Neural cell (in vitro differentiated cells): ENCODE results near the gene ACIN1.

Experiments
- CTCF ChIP-seq: fragments of 450-650 bp; IDR thresholded peaks from 2 replicates; pipeline ENCODE4 v1.5.1; 2014; ENCODE audit warnings: antibody characterized with exemption, mild to moderate bottlenecking, moderate library complexity; ENCODE audit not compliant: poor library complexity, severe bottlenecking
- EP300 ChIP-seq: fragments of 450-650 bp; conservative IDR thresholded peaks from 2 replicates; pipeline ENCODE4 v1.6.1; 2014; ENCODE audit warnings: antibody characterized with exemption, mild to moderate bottlenecking, moderate library complexity; ENCODE audit not compliant: poor library complexity, severe bottlenecking
- MXI1 ChIP-seq: fragments of 450-650 bp; conservative IDR thresholded peaks from 2 replicates; pipeline ENCODE4 v1.6.1; 2014; ENCODE audit warnings: antibody characterized with exemption, mild to moderate bottlenecking; ENCODE audit not compliant: poor library complexity, severe bottlenecking
- RAD21 ChIP-seq: fragments of 450-650 bp; conservative IDR thresholded peaks from 2 replicates; pipeline ENCODE4 v1.6.1; 2014; ENCODE audit warnings: antibody characterized with exemption, mild to moderate bottlenecking, moderate library complexity
- TAF1 ChIP-seq: IDR thresholded peaks from 2 replicates; pipeline ENCODE4 v1.6.1; 2012; ENCODE audit warnings: low read depth
- TF ChIP-seq, protein P1 (sequence below): IDR thresholded peaks from 2 replicates; pipeline ENCODE4 v1.6.1; 2012; ENCODE audit warnings: borderline replicate concordance

DNA sequence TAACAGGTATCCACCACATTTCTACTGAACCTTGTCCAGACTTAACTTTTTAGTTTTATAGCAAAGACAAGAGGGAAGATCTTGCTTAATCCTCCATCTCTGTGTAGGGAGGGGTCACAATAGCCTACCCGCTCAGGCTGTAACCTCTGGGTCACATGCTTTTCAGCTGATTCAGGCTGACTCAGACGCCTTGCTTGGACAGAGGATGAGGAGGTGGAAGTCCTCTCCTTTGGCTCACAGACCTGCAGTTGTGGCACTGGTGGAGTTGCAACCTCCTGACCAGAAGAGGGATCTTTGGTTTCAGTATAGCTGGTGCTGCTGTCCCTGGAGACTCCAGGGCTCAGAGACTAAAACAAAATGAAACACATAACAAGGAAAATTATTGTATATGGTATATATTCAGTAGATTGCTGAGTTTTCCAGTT is 16.2 kb downstream of the ACIN1 start:
- TF ChIP-seq CTCF = no peak
- TF ChIP-seq, protein P1, sequence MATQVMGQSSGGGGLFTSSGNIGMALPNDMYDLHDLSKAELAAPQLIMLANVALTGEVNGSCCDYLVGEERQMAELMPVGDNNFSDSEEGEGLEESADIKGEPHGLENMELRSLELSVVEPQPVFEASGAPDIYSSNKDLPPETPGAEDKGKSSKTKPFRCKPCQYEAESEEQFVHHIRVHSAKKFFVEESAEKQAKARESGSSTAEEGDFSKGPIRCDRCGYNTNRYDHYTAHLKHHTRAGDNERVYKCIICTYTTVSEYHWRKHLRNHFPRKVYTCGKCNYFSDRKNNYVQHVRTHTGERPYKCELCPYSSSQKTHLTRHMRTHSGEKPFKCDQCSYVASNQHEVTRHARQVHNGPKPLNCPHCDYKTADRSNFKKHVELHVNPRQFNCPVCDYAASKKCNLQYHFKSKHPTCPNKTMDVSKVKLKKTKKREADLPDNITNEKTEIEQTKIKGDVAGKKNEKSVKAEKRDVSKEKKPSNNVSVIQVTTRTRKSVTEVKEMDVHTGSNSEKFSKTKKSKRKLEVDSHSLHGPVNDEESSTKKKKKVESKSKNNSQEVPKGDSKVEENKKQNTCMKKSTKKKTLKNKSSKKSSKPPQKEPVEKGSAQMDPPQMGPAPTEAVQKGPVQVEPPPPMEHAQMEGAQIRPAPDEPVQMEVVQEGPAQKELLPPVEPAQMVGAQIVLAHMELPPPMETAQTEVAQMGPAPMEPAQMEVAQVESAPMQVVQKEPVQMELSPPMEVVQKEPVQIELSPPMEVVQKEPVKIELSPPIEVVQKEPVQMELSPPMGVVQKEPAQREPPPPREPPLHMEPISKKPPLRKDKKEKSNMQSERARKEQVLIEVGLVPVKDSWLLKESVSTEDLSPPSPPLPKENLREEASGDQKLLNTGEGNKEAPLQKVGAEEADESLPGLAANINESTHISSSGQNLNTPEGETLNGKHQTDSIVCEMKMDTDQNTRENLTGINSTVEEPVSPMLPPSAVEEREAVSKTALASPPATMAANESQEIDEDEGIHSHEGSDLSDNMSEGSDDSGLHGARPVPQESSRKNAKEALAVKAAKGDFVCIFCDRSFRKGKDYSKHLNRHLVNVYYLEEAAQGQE = no peak
- no peak for TF ChIP-seq EP300
- TF ChIP-seq RAD21 = no peak
- no peak for TF ChIP-seq MXI1
- no peak for TF ChIP-seq TAF1
